Body of pancreas (tissue), 4 donors: ENCODE data around the gene BEND5. TPM values are rescaled to one million over a fixed set of nuclear protein-coding genes. Genes with fewer than 3 reads are reported as not detected.

Source experiments
- ATAC-seq: fragments of 150-250 bp; one replicate; pipeline ENCODE4 v1.9.1; 2016
- DNase-seq, 4 donors: peaks; one replicate each; pipeline ENCODE4 v3.0.0-alpha.2; 2019
- H3K27ac ChIP-seq, 4 donors: fragments of 200-600 bp; sonication (generic); 1 replicate in 3 of 4; 2 replicates in 1 of 4; pipeline versions ENCODE4 v1.5.1 to v1.6.1; 2016 to 2019; ENCODE audit warnings: mild to moderate bottlenecking in 1 of 4, mixed read lengths in 1 of 4, moderate library complexity in 1 of 4
- H3K27me3 ChIP-seq, 2 donors: fragments of 200-600 bp; sonication (generic); one replicate each; pipeline ENCODE4 v1.6.0; 2016; ENCODE audit warnings: mild to moderate bottlenecking in 1 of 2
- H3K36me3 ChIP-seq, 2 donors: fragments of 200-600 bp; sonication (generic); replicated peaks in 1 of 2; 2 replicates each; pipeline ENCODE4 v1.5.1; 2016; ENCODE audit warnings: low read depth in 2 of 2; ENCODE audit not compliant: insufficient read depth in 1 of 2
- H3K4me1 ChIP-seq: fragments of 200-600 bp; sonication (generic); one replicate; pipeline ENCODE4 v1.6.0; 2016
- H3K4me3 ChIP-seq, 2 donors: fragments of 200-600 bp; sonication (generic); 1 replicate in 1 of 2; 2 replicates in 1 of 2; pipeline ENCODE4 v1.5.1; 2016 to 2019
- H3K9me3 ChIP-seq, 3 donors: fragments of 200-600 bp; sonication (generic); 1 replicate in 2 of 3; 2 replicates in 1 of 3; pipeline ENCODE4 v1.5.1; 2016
- POLR2A ChIP-seq, 3 donors: fragments of 450-650 bp; IDR thresholded peaks; one replicate each; pipeline ENCODE4 v1.6.1; 2016; ENCODE audit warnings: antibody characterized with exemption in 3 of 3, mild to moderate bottlenecking in 2 of 3
- WGBS, 2 donors: methylation state at CpG; one replicate each; pipeline ENCODE4 v1.1.5; 2017; 5-methylcytosine and 5-hydroxymethylcytosine counted together
- intact Hi-C: fragments of 100-400 bp; cut with DNase I; formaldehyde crosslinking; loops from one replicate; pipeline ENCODE4 v1.15.1; 2023
- total RNA-seq, 2 donors: library from RNA; depleted of rRNA; stranded (reverse); fragments of >200 nt; gene quantifications; one replicate each; pipeline ENCODE4 v1.1.0, GENCODE V29; 2016
- TF ChIP-seq, protein P1 (sequence below), 7 experiments: fragments of 450-650 bp in 4 of 7; fragments of 200-600 bp in 3 of 7; sonication (generic) in 3 of 7; IDR thresholded peaks; one replicate each; pipeline ENCODE4 v1.5.1; 2016 to 2019; ENCODE audit warnings: antibody characterized with exemption in 7 of 7

Gene BEND5
- total RNA-seq, 2 donors from 2014 or later: 2.3 to 8.6 TPM

DNA sequence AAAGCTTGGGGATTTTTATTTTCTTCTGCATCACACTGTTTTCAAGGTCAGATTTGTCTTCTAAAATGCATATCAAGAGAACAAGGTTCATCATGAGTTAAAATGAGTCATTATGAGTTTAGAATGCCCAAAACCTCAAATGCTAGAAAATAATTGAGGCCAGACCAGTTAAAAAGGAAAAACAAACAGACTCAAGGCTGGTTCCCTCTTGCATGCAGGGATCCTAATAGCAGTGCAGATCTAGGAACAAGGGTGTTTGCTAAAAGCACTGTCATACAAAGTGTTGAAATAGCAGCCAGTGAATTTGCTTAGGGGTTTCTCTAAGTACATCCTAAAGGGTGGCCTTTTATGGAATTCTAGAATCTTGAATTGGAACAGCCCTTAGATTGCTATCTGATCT lies 15.3 kb downstream of the BEND5 start:
- Histone ChIP-seq H3K36me3 (peaks cover 0 to 3% of the 10 kb centered on the region in 2 donors), H3K9me3 (no peaks in the 10 kb centered on the region), H3K27me3 (no peaks in the 10 kb centered on the region), H3K27ac (no peak overlapping the region), H3K4me1 (no peaks in the 10 kb centered on the region), H3K4me3 (no peak overlapping the region)
- DNase-seq (no peak), ATAC-seq (no peak)
- intact Hi-C loops: no loop called here
- TF ChIP-seq, protein P1, sequence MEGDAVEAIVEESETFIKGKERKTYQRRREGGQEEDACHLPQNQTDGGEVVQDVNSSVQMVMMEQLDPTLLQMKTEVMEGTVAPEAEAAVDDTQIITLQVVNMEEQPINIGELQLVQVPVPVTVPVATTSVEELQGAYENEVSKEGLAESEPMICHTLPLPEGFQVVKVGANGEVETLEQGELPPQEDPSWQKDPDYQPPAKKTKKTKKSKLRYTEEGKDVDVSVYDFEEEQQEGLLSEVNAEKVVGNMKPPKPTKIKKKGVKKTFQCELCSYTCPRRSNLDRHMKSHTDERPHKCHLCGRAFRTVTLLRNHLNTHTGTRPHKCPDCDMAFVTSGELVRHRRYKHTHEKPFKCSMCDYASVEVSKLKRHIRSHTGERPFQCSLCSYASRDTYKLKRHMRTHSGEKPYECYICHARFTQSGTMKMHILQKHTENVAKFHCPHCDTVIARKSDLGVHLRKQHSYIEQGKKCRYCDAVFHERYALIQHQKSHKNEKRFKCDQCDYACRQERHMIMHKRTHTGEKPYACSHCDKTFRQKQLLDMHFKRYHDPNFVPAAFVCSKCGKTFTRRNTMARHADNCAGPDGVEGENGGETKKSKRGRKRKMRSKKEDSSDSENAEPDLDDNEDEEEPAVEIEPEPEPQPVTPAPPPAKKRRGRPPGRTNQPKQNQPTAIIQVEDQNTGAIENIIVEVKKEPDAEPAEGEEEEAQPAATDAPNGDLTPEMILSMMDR (IDR thresholded peaks at IDR 0.05): no peak
- no peak for TF ChIP-seq POLR2A (IDR thresholded peaks at IDR 0.05)

DNA sequence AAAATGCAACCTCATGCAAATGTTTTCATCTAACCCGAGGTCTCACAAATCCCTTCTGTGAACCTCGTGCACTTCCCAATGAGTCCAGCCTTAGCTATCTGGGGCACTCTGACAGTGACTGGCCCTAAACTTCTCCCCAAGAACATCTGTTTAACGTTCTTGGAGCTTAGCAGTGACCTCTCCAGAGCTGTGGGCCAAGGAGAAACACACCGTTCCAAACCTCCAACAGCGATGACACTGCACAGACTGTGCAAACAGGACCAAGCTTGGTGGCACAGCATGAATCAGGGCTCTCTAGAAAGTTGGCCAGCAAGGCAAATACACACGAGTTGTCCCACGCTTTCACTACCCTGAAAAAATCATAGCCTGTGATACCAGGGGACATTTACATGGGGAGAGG lies 15.8 kb downstream of the BEND5 start:
- Histone ChIP-seq H3K4me1 (no peaks in the 10 kb centered on the region), H3K27ac (no peak overlapping the region)
- 71 to 78% methylated on average over 7 of the region's 7 CpGs for WGBS, 2 donors

GRCh38 chr1:48758976-48759375 lies 17.7 kb downstream of the BEND5 start:
- no peaks in the 10 kb centered on the region for H3K9me3 ChIP-seq
- no peak overlapping the region for H3K4me3 ChIP-seq
- DNase-seq: no peak
- ATAC-seq: no peak
- WGBS, 2 donors: 95 to 97% methylated on average over 18 of the region's 18 CpGs
- H3K27me3 ChIP-seq: no peaks in the 10 kb centered on the region
- H3K4me1 ChIP-seq: no peaks in the 10 kb centered on the region
- TF ChIP-seq, protein P1 (IDR thresholded peaks at IDR 0.05): no peak
- TF ChIP-seq POLR2A (IDR thresholded peaks at IDR 0.05): no peak
- H3K27ac ChIP-seq: no peak overlapping the region
- H3K36me3 ChIP-seq: peaks cover 0 to 3% of the 10 kb centered on the region in 2 donors
- intact Hi-C loops: no loop called here

More for the DNA sequence above, 15.8 kb downstream of the BEND5 start:
- H3K9me3 ChIP-seq: no peaks in the 10 kb centered on the region
- TF ChIP-seq, protein P1 (IDR thresholded peaks at IDR 0.05): no peak
- no peak for TF ChIP-seq POLR2A (IDR thresholded peaks at IDR 0.05)
- intact Hi-C loops: no loop called here
- DNase-seq: no peak
- no peak overlapping the region for H3K4me3 ChIP-seq
- H3K27me3 ChIP-seq: no peaks in the 10 kb centered on the region
- no peak for ATAC-seq
- H3K36me3 ChIP-seq: peaks cover 0 to 3% of the 10 kb centered on the region in 2 donors

GRCh38 chr1:48757363-48757762 lies 19.3 kb downstream of the BEND5 start:
- ATAC-seq (no peak), DNase-seq (no peak)
- no peak for TF ChIP-seq POLR2A (IDR thresholded peaks at IDR 0.05)
- TF ChIP-seq, protein P1 (IDR thresholded peaks at IDR 0.05): no peak
- 94 to 97% methylated on average over 2 of the region's 2 CpGs for WGBS, 2 donors
- Histone ChIP-seq H3K27me3 (no peaks in the 10 kb centered on the region), H3K27ac (no peak overlapping the region), H3K36me3 (peaks cover 0 to 3% of the 10 kb centered on the region in 2 donors), H3K4me3 (no peak overlapping the region), H3K9me3 (no peaks in the 10 kb centered on the region), H3K4me1 (no peaks in the 10 kb centered on the region)
- intact Hi-C loops: no loop called here

- Histone ChIP-seq H3K9me3 (no peaks in the 10 kb centered on the region), H3K4me1 (no peaks in the 10 kb centered on the region), H3K27me3 (no peaks in the 10 kb centered on the region), H3K36me3 (peaks cover 0 to 3% of the 10 kb centered on the region in 2 donors), H3K4me3 (no peak overlapping the region), H3K27ac (no peak overlapping the region)
- WGBS, 2 donors: 95 to 96% methylated on average over 1 of the region's 1 CpG
- ATAC-seq: no peak
- no peak for DNase-seq
- TF ChIP-seq POLR2A (IDR thresholded peaks at IDR 0.05): no peak
- TF ChIP-seq, protein P1 (IDR thresholded peaks at IDR 0.05): no peak
- intact Hi-C loops: no loop called here
Observed at GRCh38 chr1:48756683-48757316, 19.9 kb downstream of the BEND5 start.
